ENCODE data around the gene SLC25A30.

GRCh38 chr13:45441633-45442032 lies 23.5 kb upstream of the SLC25A30 start:
- TF ChIP-seq IFI16 (CRISPR knock-in tag; IDR thresholded peaks at IDR 0.05) = no peak
- TF ChIP-seq ZNF75A (CRISPR knock-in tag; IDR thresholded peaks at IDR 0.05) = no peak
- no peak for TF ChIP-seq NCOA2 (IDR thresholded peaks at IDR 0.05; ENCODE audit: partially characterized antibody in 2 of 2)
- TF ChIP-seq TCF7 (IDR thresholded peaks at IDR 0.05; ENCODE audit: borderline replicate concordance) = no peak
- no peak for TF ChIP-seq ZNF232 (CRISPR knock-in tag; IDR thresholded peaks at IDR 0.05)
- TF ChIP-seq POLR2AphosphoS2 (IDR thresholded peaks at IDR 0.05; ENCODE audit: low read length) = no peak
- no peak for TF ChIP-seq CBX2 (IDR thresholded peaks at IDR 0.05; ENCODE audit: insufficient read depth, low read length, poor library complexity, severe bottlenecking)

All from K562 (cell line).